Astrocyte of the spinal cord (primary cell): ENCODE data around the gene CCDC138.

Source experiments
- DNase-seq: peaks from one replicate; pipeline ENCODE4 v3.0.0; 2011; ENCODE audit warnings: low read depth, low spot score
- H3K4me3 ChIP-seq: 2 replicates; pipeline ENCODE4 v1.5.1; 2011; ENCODE audit warnings: low read depth, mild to moderate bottlenecking, low read length, moderate library complexity
- CTCF ChIP-seq: IDR thresholded peaks from 2 replicates; pipeline ENCODE4 v1.5.1; 2012; ENCODE audit warnings: low read depth, mild to moderate bottlenecking, low read length, inconsistent platforms
- in situ Hi-C: cut with HindIII; loops from 2 replicates; pipeline ENCODE4 v1.10.0; 2017; ENCODE audit warnings: low sequenced_read_pairs

CCDC138 gene

GRCh38 chr2:108916122-108916795 is 129.7 kb downstream of the CCDC138 start:
- in situ Hi-C loops: no loop called here
- no peak for DNase-seq
- H3K4me3 ChIP-seq: no peak overlapping the region
- TF ChIP-seq CTCF: no peak

- DNase-seq: peak; percentile 5
- TF ChIP-seq CTCF: no peak
- H3K4me3 ChIP-seq: no peak overlapping the region
- in situ Hi-C loops: no loop called here
Observed at GRCh38 chr2:108916796-108917421, 130.3 kb downstream of the CCDC138 start.

GRCh38 chr2:108917526-108917925 is 131.0 kb downstream of the CCDC138 start:
- DNase-seq: no peak
- no peak for TF ChIP-seq CTCF
- in situ Hi-C loops: no loop called here

GRCh38 chr2:108918156-108918874 is 131.7 kb downstream of the CCDC138 start:
- TF ChIP-seq CTCF: no peak
- H3K4me3 ChIP-seq: no peak overlapping the region
- no peak for DNase-seq
- in situ Hi-C loops: no loop called here

More at GRCh38 chr2:108917526-108917925, 131.0 kb downstream of the CCDC138 start:
- no peak overlapping the region for H3K4me3 ChIP-seq

- H3K4me3 ChIP-seq: no peak overlapping the region
- TF ChIP-seq CTCF: no peak
- no peak for DNase-seq
- in situ Hi-C loops: no loop called here
Observed at GRCh38 chr2:108918941-108919341, 132.4 kb downstream of the CCDC138 start.

- in situ Hi-C loops: no loop called here
- no peak for TF ChIP-seq CTCF
- no peak overlapping the region for H3K4me3 ChIP-seq
Observed at GRCh38 chr2:108919571-108920373, 133.2 kb downstream of the CCDC138 start.

More at GRCh38 chr2:108919571-108920373, 133.2 kb downstream of the CCDC138 start:
- DNase-seq: no peak
